ENCODE results near the gene CMYA5. TPM values are rescaled to one million over a fixed set of nuclear protein-coding genes. Genes with fewer than 3 reads are reported as not detected.

Gene CMYA5
- total RNA-seq, 1 donor from 2014 or later = 0.11 TPM

DNA sequence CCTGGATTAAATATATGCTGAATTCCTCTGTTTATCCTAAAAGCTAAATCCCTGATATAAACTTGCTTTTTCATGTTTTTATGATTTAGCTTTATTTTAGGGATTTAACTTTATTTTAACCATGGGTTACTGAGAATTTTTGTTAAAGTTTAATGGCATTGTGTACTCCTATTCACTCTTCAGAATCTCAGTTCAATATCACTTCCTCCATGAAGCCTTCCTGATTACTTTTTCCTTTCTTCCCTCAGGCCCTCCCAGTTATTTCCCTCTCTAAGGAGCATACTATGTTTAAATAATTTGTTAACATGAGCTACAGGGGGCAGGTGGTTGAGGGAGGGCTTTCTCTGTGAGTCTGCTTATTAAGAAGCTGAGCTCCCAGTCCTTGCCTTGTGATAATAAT, 151.5 kb downstream of the CMYA5 start:
- ChIA-PET POLR2A (no interaction called here), CTCF (interaction anchor here (0.8 to 1.6 kb wide), 2 partner anchors 17 kb away, joined by 4 read pairs; no protein-coding TSS in a partner anchor)
- Mint-ChIP-seq H3K9me3 (no peaks in the 10 kb centered on the region), H3K4me1 (no peaks in the 10 kb centered on the region), H3K36me3 (ENCODE audit: low read depth) (no peaks in the 10 kb centered on the region), H3K27ac (no peak overlapping the region), H3K4me3 (no peak overlapping the region), H3K27me3 (peaks cover 18% of the 10 kb centered on the region)
- DNase-seq = no peak
- no peak for ATAC-seq (ENCODE audit: low read depth)
- TF ChIP-seq, protein P1, sequence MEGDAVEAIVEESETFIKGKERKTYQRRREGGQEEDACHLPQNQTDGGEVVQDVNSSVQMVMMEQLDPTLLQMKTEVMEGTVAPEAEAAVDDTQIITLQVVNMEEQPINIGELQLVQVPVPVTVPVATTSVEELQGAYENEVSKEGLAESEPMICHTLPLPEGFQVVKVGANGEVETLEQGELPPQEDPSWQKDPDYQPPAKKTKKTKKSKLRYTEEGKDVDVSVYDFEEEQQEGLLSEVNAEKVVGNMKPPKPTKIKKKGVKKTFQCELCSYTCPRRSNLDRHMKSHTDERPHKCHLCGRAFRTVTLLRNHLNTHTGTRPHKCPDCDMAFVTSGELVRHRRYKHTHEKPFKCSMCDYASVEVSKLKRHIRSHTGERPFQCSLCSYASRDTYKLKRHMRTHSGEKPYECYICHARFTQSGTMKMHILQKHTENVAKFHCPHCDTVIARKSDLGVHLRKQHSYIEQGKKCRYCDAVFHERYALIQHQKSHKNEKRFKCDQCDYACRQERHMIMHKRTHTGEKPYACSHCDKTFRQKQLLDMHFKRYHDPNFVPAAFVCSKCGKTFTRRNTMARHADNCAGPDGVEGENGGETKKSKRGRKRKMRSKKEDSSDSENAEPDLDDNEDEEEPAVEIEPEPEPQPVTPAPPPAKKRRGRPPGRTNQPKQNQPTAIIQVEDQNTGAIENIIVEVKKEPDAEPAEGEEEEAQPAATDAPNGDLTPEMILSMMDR (IDR thresholded peaks at IDR 0.05) = no peak
- intact Hi-C loops (cut with micrococcal nuclease) = no loop called here

DNA sequence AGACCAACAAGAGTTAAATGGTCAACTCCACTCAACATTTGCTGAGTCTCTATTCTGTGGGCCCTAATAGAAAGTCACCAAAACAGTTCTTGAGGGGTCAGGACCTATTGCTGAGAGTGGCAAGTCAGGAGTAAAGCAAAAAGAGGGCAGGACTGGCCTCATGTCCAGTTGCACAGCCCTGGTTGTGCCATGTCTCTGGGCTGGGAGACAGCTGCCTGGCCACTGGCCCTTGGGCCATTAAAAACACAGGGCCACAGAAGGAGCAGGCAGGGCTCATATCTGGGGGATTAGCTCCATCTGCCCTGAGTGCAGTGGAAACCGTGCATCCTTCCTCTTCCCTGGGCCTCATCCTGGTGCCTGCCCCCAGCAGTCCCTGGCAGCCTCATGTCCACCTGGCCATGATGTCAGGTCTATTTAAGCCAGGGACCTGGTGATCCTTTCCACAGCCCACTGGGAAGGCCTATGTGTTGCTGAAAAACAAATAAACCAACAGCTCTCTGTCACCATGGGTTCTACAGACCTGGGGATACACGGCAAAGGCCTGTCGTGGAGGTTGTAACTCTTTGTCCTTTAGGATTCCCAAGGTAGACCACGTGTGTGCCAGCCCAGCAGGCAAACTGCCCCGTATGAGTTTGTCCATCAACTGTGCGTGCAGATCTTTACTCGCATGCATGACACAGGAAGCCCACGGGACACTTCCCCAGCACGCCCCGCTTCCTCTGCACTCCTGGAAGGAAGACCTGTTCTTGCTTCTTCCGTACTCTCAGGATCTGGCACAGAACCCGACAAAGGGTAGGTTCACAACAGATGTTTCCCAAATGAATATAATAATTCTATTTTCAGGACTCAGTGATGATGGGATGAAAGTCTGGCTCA, 152.6 kb downstream of the CMYA5 start:
- intact Hi-C loops (cut with micrococcal nuclease) = no loop called here
- TF ChIP-seq, protein P1 (IDR thresholded peaks at IDR 0.05) = no peak
- Mint-ChIP-seq H3K27ac (no peak overlapping the region), H3K27me3 (peaks cover 15% of the 10 kb centered on the region), H3K9me3 (no peaks in the 10 kb centered on the region), H3K36me3 (ENCODE audit: low read depth) (no peaks in the 10 kb centered on the region), H3K4me1 (no peaks in the 10 kb centered on the region), H3K4me3 (no peak overlapping the region)
- ChIA-PET POLR2A (no interaction called here), CTCF (interaction anchor here (0.8 kb wide), 1 partner anchor 16 kb away, joined by 4 read pairs; no protein-coding TSS in a partner anchor)
- ATAC-seq (ENCODE audit: low read depth) (no peak), DNase-seq (no peak)

DNA sequence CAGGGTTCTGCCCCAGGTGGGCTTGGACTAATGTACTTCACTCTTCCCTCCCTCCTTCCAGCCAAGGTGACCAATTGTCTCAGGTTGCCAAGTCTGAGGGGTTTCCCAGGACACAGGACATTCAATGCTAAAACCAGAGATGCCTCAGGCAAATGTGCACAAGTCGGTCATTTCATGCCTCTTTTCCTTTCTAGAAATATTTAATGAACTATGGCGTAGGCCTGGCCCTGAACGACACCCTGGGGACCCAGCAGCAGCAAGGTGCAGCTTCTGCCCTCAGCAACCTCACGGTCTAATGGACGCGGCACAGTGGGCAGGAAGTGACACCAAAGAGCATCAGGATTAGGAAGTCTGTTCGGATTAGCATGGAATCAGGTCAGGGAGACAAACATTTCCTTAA, 153.4 kb downstream of the CMYA5 start:
- intact Hi-C loops (cut with micrococcal nuclease) = no loop called here
- TF ChIP-seq, protein P1 (IDR thresholded peaks at IDR 0.05) = no peak
- no peaks in the 10 kb centered on the region for H3K4me1 Mint-ChIP-seq
- CTCF ChIA-PET = no interaction called here
- H3K36me3 Mint-ChIP-seq (ENCODE audit: low read depth) = no peaks in the 10 kb centered on the region
- no peak for DNase-seq
- POLR2A ChIA-PET = no interaction called here
- no peak for ATAC-seq (ENCODE audit: low read depth)
- no peak overlapping the region for H3K4me3 Mint-ChIP-seq
- peaks cover 17% of the 10 kb centered on the region for H3K27me3 Mint-ChIP-seq
- no peaks in the 10 kb centered on the region for H3K9me3 Mint-ChIP-seq
- no peak overlapping the region for H3K27ac Mint-ChIP-seq

GRCh38 chr5:79843450-79844388, 154.1 kb downstream of the CMYA5 start:
- Mint-ChIP-seq H3K27ac (no peak overlapping the region), H3K36me3 (ENCODE audit: low read depth) (no peaks in the 10 kb centered on the region), H3K4me3 (no peak overlapping the region), H3K27me3 (peaks cover 19% of the 10 kb centered on the region), H3K4me1 (no peaks in the 10 kb centered on the region), H3K9me3 (no peaks in the 10 kb centered on the region)
- POLR2A ChIA-PET = no interaction called here
- intact Hi-C loops (cut with micrococcal nuclease) = no loop called here
- TF ChIP-seq, protein P1 (IDR thresholded peaks at IDR 0.05) = no peak
- no peak for ATAC-seq (ENCODE audit: low read depth)
- CTCF ChIA-PET = no interaction called here
- DNase-seq = no peak

- no peak for ATAC-seq (ENCODE audit: low read depth)
- Mint-ChIP-seq H3K9me3 (no peaks in the 10 kb centered on the region), H3K27me3 (peaks cover 19% of the 10 kb centered on the region), H3K4me3 (no peak overlapping the region), H3K4me1 (no peaks in the 10 kb centered on the region), H3K36me3 (ENCODE audit: low read depth) (no peaks in the 10 kb centered on the region), H3K27ac (no peak overlapping the region)
- ChIA-PET POLR2A (no interaction called here), CTCF (no interaction called here)
- intact Hi-C loops (cut with micrococcal nuclease) = no loop called here
- no peak for DNase-seq
- TF ChIP-seq, protein P1 (IDR thresholded peaks at IDR 0.05) = no peak
Measured at GRCh38 chr5:79844571-79844970, 154.9 kb downstream of the CMYA5 start.

All from activated B cell treated with CpG ODN at 0.5 μM for 24 hours (primary cell).